Activated CD4-positive, alpha-beta T cell treated with anti-CD3 and anti-CD28 coated beads, Interleukin-2, amount 50 U/mL, for 48 hours (primary cell): Measurements from ENCODE around the gene GSTA3.
"Not testable (repeated sequence)": the region's sequence is repeated elsewhere in the genome, so short reads cannot be mapped to it uniquely, and the experiment has no call there.

Source experiments
- DNase-seq, 2 experiments: peaks; one replicate each; pipeline ENCODE4 v3.0.0-alpha.2; 2020

The GSTA3 gene

GRCh38 chr6:52909531-52909930 is at the start of gene GSTA3:
GSTA3 (minus strand) TSS chr6:52909698; CDS start chr6:52905834, 3,864 bp downstream.
- DNase-seq: no peak

- no peak for DNase-seq
Observed at GRCh38 chr6:52958546-52959255, 49.2 kb upstream of the GSTA3 start.

GRCh38 chr6:52955871-52956270 is 46.4 kb upstream of the GSTA3 start:
- no peak for DNase-seq

GRCh38 chr6:52953911-52954839 is 44.7 kb upstream of the GSTA3 start:
- DNase-seq: no peak

- DNase-seq: no peak
Observed at GRCh38 chr6:52946306-52946705, 36.8 kb upstream of the GSTA3 start.

- DNase-seq: not testable (repeated sequence)
Observed at GRCh38 chr6:52942821-52943220, 33.3 kb upstream of the GSTA3 start.

GRCh38 chr6:52942221-52942620 is 32.7 kb upstream of the GSTA3 start:
- DNase-seq: no peak

- DNase-seq: no peak
Observed at GRCh38 chr6:52937908-52938307, 28.4 kb upstream of the GSTA3 start.

- DNase-seq: no peak
Observed at GRCh38 chr6:52933778-52934177, 24.3 kb upstream of the GSTA3 start.

- no peak for DNase-seq
Observed at GRCh38 chr6:52931351-52931750, 21.9 kb upstream of the GSTA3 start.

GRCh38 chr6:52929321-52930164 is 20.0 kb upstream of the GSTA3 start:
- no peak for DNase-seq

- DNase-seq: no peak
Observed at GRCh38 chr6:52927451-52927850, 18.0 kb upstream of the GSTA3 start.

GRCh38 chr6:52925919-52926792 is 16.7 kb upstream of the GSTA3 start:
- no peak for DNase-seq

GRCh38 chr6:52925042-52925441 is 15.5 kb upstream of the GSTA3 start:
- no peak for DNase-seq

- not testable (repeated sequence) for DNase-seq
Observed at GRCh38 chr6:52923689-52924088, 14.2 kb upstream of the GSTA3 start.

GRCh38 chr6:52922161-52922560 is 12.7 kb upstream of the GSTA3 start:
- no peak for DNase-seq

- no peak for DNase-seq
Observed at GRCh38 chr6:52921743-52922142, 12.2 kb upstream of the GSTA3 start.

GRCh38 chr6:52919511-52919910 is 10.0 kb upstream of the GSTA3 start:
- not testable (repeated sequence) for DNase-seq

GRCh38 chr6:52918771-52919170 is 9.3 kb upstream of the GSTA3 start:
- DNase-seq: not testable (repeated sequence)

GRCh38 chr6:52918027-52918686 is 8.7 kb upstream of the GSTA3 start:
- DNase-seq: not testable (repeated sequence)

GRCh38 chr6:52914516-52914915 is 5.0 kb upstream of the GSTA3 start:
- DNase-seq: no peak
